Liver (tissue), 3 donors: ENCODE results near the gene CBFA2T3.

Source experiments
- CTCF ChIP-seq: fragments of 150-350 bp; IDR thresholded peaks from 2 replicates; pipeline ENCODE4 v1.5.1; 2017; ENCODE audit warnings: improper control_type of control experiment, low read depth, low read length; ENCODE audit not compliant: missing input control
- FOXA1 ChIP-seq: IDR thresholded peaks from 2 replicates; pipeline ENCODE4 v1.6.1; 2016; ENCODE audit warnings: antibody characterized with exemption
- GABPA ChIP-seq, 2 donors: IDR thresholded peaks in 1 of 2; conservative IDR thresholded peaks in 1 of 2; 2 replicates each; pipeline ENCODE4 v1.6.1; 2016; ENCODE audit warnings: antibody characterized with exemption in 2 of 2, mild to moderate bottlenecking in 1 of 2, moderate library complexity in 1 of 2
- HNF4A ChIP-seq, 2 donors: conservative IDR thresholded peaks; 2 replicates each; pipeline ENCODE4 v1.6.1; 2016; ENCODE audit warnings: antibody characterized with exemption in 2 of 2, mild to moderate bottlenecking in 2 of 2
- JUND ChIP-seq, 2 donors: IDR thresholded peaks; 2 replicates each; pipeline ENCODE4 v1.6.1; 2016; ENCODE audit warnings: antibody characterized with exemption in 2 of 2
- RAD21 ChIP-seq, 2 donors: IDR thresholded peaks; 2 replicates each; pipeline ENCODE4 v1.6.1; 2016; ENCODE audit warnings: antibody characterized with exemption in 2 of 2, mild to moderate bottlenecking in 2 of 2
- REST ChIP-seq: IDR thresholded peaks from 2 replicates; pipeline ENCODE4 v1.6.1; 2016; ENCODE audit warnings: antibody characterized with exemption, mild to moderate bottlenecking
- TAF1 ChIP-seq: conservative IDR thresholded peaks from 2 replicates; pipeline ENCODE4 v1.6.1; 2016; ENCODE audit warnings: antibody characterized with exemption, mild to moderate bottlenecking
- donor health status: healthy.
- donor health status: healthy.

DNA sequence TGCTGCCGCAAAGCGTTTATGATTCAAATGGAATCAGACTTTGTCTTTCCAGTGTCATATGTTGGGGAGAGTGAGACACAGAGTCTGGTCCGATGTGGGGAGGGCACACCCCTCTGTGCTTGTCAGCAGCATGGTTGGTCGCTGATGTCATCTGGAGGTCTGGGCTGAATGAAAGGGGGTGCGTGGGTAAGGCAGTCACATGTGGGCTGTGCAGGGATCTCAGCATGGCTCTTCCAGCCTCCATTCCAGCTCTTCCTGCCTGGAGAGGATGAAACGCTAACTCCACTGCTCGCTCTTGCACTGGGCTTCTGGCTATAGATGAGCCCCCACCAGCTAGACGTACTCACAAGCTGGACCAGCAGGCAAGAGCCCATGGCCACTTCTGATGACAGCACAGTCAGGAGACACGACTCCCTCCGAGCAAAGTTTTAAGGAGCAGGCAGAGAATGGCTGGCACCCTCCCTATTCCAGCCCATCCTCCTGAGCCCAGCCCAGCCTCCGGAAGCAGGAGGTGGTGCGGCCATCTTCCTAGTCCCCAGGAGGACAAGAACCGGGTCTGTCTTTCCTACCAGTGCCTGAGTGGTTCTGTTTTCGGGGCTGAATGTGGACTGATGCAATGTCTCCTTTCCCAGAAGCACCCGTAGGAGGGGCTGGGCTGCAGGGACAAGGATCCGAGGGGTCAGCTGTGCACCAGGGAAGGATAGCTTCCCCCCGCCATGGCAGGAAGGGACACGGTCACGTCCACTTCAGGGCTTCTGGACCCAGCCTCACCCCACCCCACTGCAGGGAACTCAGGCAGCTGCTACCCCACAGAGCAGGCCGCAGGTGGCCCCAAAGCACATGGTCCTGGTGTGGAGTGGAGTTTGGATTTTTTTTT lies 41.5 kb upstream of the CBFA2T3 start:
- TF ChIP-seq CTCF = no peak
- no peak for TF ChIP-seq TAF1
- TF ChIP-seq FOXA1 = no peak
- no peak for TF ChIP-seq RAD21 (IDR thresholded peaks at IDR 0.05)
- TF ChIP-seq REST = no peak
- no peak for TF ChIP-seq HNF4A (conservative IDR thresholded peaks at IDR 0.05)
- TF ChIP-seq GABPA (IDR thresholded peaks at IDR 0.05 in 1 of 2, conservative IDR thresholded peaks at IDR 0.05 in 1 of 2) = no peak
- TF ChIP-seq JUND (IDR thresholded peaks at IDR 0.05) = no peak
